IPS DF 6.9 (cell line): ENCODE data around the gene IFT88.

Source experiments
- DNase-seq: peaks from one replicate; pipeline ENCODE4 v3.0.0-alpha.2; 2013; ENCODE audit warnings: low read depth, low spot score
- H3K27ac ChIP-seq: one replicate; pipeline ENCODE4 v1.5.1; 2013; ENCODE audit warnings: low read length, control low read depth
- H3K27me3 ChIP-seq: 2 replicates; pipeline ENCODE4 v1.6.1; 2013; ENCODE audit warnings: mild to moderate bottlenecking, low read length; ENCODE audit not compliant: control insufficient read depth, insufficient read depth
- H3K36me3 ChIP-seq: 2 replicates; pipeline ENCODE4 v1.6.1; 2013; ENCODE audit warnings: low read length; ENCODE audit not compliant: control insufficient read depth, insufficient read depth
- H3K4me1 ChIP-seq: 2 replicates; pipeline ENCODE4 v1.6.1; 2013; ENCODE audit warnings: low read length; ENCODE audit not compliant: control insufficient read depth, insufficient read depth
- H3K4me3 ChIP-seq: 2 replicates; pipeline ENCODE4 v1.5.1; 2013; ENCODE audit warnings: mild to moderate bottlenecking, low read length
- H3K9me3 ChIP-seq: 2 replicates; pipeline ENCODE4 v1.6.1; 2013; ENCODE audit warnings: low read length, inconsistent platforms; ENCODE audit not compliant: control insufficient read depth, insufficient read depth
- WGBS: extraction: QIAGEN DNeasy Blood & Tissue Kit; methylation state at CpG from one replicate; pipeline ENCODE4 v1.1.7; 2013; ENCODE audit warnings: mixed read lengths, missing lambda C conversion rate; ENCODE audit not compliant: insufficient read length, insufficient coverage; 5-methylcytosine and 5-hydroxymethylcytosine counted together

IFT88 gene

DNA sequence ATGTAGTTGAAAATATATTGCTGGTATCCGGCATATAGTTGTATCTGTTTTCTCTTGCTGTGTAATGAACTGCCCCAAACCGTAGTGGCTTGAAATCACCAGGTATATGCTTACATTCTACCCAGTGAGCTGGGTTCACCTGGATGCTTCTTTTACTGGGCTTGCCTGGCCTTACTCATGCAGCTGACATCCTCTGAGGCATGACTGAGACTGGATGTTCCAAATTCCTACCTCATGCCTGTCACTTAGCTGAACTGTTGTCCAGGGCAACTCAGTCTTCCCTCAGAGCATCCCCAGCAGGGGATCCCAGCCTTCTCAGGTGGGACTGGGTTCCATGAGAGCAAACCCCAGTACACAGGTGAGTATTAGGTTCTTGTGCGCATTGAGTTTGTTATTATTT, 66.8 kb downstream of the IFT88 start:
- Histone ChIP-seq H3K4me3 (no peak overlapping the region), H3K27ac (no peak overlapping the region), H3K4me1 (no peaks in the 10 kb centered on the region), H3K27me3 (no peaks in the 10 kb centered on the region), H3K36me3 (no peaks in the 10 kb centered on the region), H3K9me3 (no peaks in the 10 kb centered on the region)
- DNase-seq, result no peak
- WGBS, result no CpG with 5 or more reads among the region's 3 CpGs

DNA sequence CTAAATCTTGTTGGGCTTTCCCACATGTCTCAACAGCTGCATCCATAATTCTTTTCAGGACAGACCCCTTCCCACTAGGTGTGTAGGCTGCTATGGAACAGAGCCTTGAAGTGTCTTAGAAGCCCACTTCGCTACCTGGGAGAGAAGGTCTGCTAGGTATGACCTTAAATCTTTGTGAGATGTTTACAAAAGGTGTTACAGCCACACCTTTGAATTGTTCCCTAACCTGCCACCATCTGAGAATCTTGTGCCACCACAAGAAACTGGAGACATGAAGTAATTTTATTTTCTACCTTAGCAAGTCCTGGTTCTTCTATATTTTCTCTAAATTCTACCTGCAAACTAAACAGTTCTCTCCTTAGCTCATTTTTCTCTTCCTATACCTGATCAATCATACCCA, 69.1 kb downstream of the IFT88 start:
- Histone ChIP-seq H3K27me3 (no peaks in the 10 kb centered on the region), H3K4me3 (no peak overlapping the region), H3K9me3 (no peaks in the 10 kb centered on the region), H3K4me1 (no peaks in the 10 kb centered on the region), H3K36me3 (no peaks in the 10 kb centered on the region), H3K27ac (no peak overlapping the region)
- no peak for DNase-seq
- WGBS, result no CpG with 5 or more reads among the region's 1 CpG

- no peaks in the 10 kb centered on the region for H3K27me3 ChIP-seq
- H3K4me1 ChIP-seq, result no peaks in the 10 kb centered on the region
- H3K36me3 ChIP-seq, result no peaks in the 10 kb centered on the region
- no peak for DNase-seq
- WGBS, result no CpG with 5 or more reads among the region's 5 CpGs
- no peak overlapping the region for H3K4me3 ChIP-seq
- no peaks in the 10 kb centered on the region for H3K9me3 ChIP-seq
- no peak overlapping the region for H3K27ac ChIP-seq
These were observed 70.9 kb downstream of the IFT88 start for GRCh38 chr13:20637811-20638210.

- Histone ChIP-seq H3K4me1 (no peaks in the 10 kb centered on the region), H3K27me3 (no peaks in the 10 kb centered on the region), H3K36me3 (no peaks in the 10 kb centered on the region), H3K27ac (no peak overlapping the region), H3K4me3 (no peak overlapping the region), H3K9me3 (no peaks in the 10 kb centered on the region)
- WGBS, result no CpG with 5 or more reads among the region's 2 CpGs
- DNase-seq, result no peak
These were observed 80.8 kb downstream of the IFT88 start for GRCh38 chr13:20647758-20648157.

DNA sequence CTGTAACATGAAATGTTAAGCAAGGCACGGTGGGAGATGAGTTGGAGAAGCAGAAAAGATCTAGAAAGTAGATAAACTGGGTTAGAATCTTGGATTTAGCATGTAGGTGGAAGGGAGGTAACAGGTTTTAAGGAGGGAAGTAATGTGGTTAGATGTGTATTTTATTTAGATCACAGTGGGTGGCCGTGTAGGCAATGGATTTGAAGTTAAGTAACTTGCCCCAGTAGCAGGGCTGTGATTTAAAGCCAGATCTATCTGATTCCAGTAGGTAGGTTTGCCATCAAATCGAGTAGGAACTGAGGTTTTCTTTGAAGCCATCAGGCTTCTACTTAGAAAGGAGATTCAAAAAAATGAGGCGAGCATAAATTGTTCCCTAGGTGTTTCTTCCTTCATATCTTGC, 86.0 kb downstream of the IFT88 start:
- H3K27me3 ChIP-seq, result no peaks in the 10 kb centered on the region
- H3K27ac ChIP-seq, result no peak overlapping the region
- 100% methylated on average over 1 of the region's 4 CpGs for WGBS
- no peaks in the 10 kb centered on the region for H3K4me1 ChIP-seq
- no peaks in the 10 kb centered on the region for H3K36me3 ChIP-seq
- DNase-seq, result no peak
- H3K4me3 ChIP-seq, result no peak overlapping the region
- no peaks in the 10 kb centered on the region for H3K9me3 ChIP-seq

DNA sequence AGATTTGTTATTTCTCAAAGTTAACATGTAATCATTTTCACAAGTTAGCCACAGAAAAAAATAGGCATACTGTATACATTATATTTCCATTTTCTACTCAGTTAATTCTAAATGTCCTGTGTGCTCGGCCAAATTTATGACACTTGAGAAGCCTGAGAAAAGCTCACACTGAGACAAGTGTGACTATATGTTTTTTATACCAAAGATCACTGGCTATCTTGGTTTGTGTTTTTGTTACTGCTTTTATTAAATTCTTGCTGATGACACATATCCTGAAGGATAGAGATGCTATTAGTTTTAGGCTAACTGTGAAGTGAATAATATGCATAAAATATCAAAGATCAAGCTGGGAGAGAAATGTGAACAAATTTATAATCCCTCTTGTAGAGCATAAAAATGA, 87.2 kb downstream of the IFT88 start:
- no peaks in the 10 kb centered on the region for H3K9me3 ChIP-seq
- no peak overlapping the region for H3K4me3 ChIP-seq
- H3K4me1 ChIP-seq, result no peaks in the 10 kb centered on the region
- WGBS, result no CpG with 5 or more reads among the region's 1 CpG
- no peak overlapping the region for H3K27ac ChIP-seq
- no peaks in the 10 kb centered on the region for H3K36me3 ChIP-seq
- no peaks in the 10 kb centered on the region for H3K27me3 ChIP-seq
- no peak for DNase-seq

- no peak overlapping the region for H3K4me3 ChIP-seq
- no peak for DNase-seq
- no peaks in the 10 kb centered on the region for H3K9me3 ChIP-seq
- H3K27me3 ChIP-seq, result no peaks in the 10 kb centered on the region
- H3K36me3 ChIP-seq, result no peaks in the 10 kb centered on the region
- no peak overlapping the region for H3K27ac ChIP-seq
- no peaks in the 10 kb centered on the region for H3K4me1 ChIP-seq
- WGBS, result no CpG with 5 or more reads among the region's 5 CpGs
These were observed 91.6 kb downstream of the IFT88 start for GRCh38 chr13:20658451-20659040.

- no peak overlapping the region for H3K4me3 ChIP-seq
- no peak overlapping the region for H3K27ac ChIP-seq
- no peaks in the 10 kb centered on the region for H3K9me3 ChIP-seq
- H3K27me3 ChIP-seq, result no peaks in the 10 kb centered on the region
- H3K4me1 ChIP-seq, result no peaks in the 10 kb centered on the region
- H3K36me3 ChIP-seq, result no peaks in the 10 kb centered on the region
- no peak for DNase-seq
These were observed 97.4 kb downstream of the IFT88 start for GRCh38 chr13:20664351-20664750.

DNA sequence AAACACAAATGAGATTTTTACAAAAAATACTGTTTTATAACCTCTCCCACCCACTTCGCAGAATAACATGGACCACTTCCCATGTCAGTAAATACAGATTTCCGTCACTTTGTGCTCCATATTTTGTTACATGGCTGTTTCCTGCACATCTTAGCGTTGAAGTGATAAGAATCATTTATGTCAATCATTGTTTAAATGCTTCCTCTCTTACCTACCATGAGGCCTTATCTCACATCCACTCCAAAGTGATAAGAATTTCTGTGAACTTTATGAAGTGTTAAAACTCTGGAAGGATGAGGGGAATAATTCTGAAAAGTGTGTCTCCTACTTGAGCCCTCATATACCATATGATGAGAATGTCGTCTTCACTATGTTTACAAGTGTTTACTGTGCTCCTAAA, 100.0 kb downstream of the IFT88 start:
- Histone ChIP-seq H3K36me3 (no peaks in the 10 kb centered on the region), H3K4me1 (no peaks in the 10 kb centered on the region), H3K27me3 (no peaks in the 10 kb centered on the region), H3K27ac (no peak overlapping the region), H3K4me3 (no peak overlapping the region), H3K9me3 (no peaks in the 10 kb centered on the region)
- no CpG with 5 or more reads among the region's 4 CpGs for WGBS
- no peak for DNase-seq

DNA sequence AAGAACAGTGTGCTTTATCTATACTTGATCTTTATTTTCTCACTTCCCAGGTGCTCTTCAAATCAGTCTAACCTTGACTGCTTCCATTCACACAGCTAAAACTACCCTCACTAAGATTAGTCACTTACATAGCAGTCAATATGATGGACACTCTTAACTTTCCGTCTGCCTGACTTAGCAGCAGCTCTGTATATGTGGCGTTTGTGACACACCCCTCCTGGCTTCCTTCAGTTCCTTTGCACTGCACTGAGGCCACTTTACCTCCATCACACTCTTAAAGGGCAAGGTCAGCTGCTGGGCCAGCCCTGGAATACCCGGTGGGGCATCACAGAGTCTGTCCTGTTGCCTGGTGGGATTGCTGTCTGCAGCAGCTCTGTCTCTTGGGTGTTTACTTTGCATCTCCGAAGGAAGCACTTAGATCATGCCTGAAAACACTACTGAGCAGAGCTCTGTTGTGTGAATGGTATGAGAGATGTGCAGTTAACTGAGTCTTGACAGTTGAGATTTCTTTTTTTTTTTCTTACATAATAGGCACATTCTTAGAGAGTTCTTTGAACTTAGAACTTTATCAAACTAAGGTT, 101.0 kb downstream of the IFT88 start:
- Histone ChIP-seq H3K27me3 (no peaks in the 10 kb centered on the region), H3K4me1 (no peaks in the 10 kb centered on the region), H3K27ac (no peak overlapping the region), H3K36me3 (no peaks in the 10 kb centered on the region), H3K9me3 (no peaks in the 10 kb centered on the region), H3K4me3 (no peak overlapping the region)
- no peak for DNase-seq
- no CpG with 5 or more reads among the region's 4 CpGs for WGBS

GRCh38 chr13:20669162-20669561, 102.2 kb downstream of the IFT88 start:
- Histone ChIP-seq H3K27me3 (no peaks in the 10 kb centered on the region), H3K4me3 (no peak overlapping the region), H3K27ac (no peak overlapping the region), H3K36me3 (no peaks in the 10 kb centered on the region), H3K4me1 (no peaks in the 10 kb centered on the region), H3K9me3 (no peaks in the 10 kb centered on the region)
- WGBS, result no CpG with 5 or more reads among the region's 5 CpGs
- no peak for DNase-seq
